Epidermal melanocyte (primary cell): ENCODE data around the gene MYO5C.

Source experiments
- DNase-seq: peaks from one replicate; pipeline ENCODE4 v3.0.0; 2011; ENCODE audit warnings: low spot score; ENCODE audit not compliant: insufficient read length

Gene MYO5C

DNA sequence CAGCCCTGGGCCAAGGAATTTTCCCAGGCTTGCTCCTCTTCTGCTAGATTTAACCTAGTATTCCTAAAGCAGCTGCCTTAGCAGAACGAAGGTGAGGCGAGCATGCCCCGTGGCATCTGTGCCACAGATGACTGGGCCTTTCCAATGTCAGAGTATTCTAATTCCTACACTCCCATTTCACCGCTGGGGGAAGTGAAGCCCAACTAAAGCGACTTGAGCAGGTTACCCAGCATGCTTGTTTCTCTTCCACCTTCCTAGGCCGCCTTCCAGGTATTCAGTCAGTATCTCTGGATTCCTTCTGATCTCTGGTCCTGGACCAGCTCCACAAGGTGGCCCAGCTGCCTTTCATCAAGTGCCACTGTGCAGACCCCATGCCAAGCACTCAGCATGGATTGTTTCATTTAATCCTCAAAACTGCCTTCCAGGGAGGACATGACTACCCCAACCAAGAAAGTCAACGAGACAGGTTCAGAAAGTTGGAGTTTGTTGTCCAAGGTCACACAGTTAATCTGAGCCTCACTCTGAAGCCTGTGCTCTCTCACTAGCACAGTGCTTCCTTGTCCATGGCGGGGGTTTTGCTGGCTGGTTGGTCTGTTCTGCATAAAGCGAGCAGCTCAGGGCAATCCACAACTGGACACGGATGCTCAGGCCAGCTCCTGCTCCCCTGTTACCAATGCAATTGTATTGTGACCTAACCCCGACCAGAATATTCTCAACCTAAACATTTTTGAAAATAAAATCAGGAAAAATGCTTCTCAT is 15.1 kb downstream of the MYO5C start:
- DNase-seq: no peak

DNA sequence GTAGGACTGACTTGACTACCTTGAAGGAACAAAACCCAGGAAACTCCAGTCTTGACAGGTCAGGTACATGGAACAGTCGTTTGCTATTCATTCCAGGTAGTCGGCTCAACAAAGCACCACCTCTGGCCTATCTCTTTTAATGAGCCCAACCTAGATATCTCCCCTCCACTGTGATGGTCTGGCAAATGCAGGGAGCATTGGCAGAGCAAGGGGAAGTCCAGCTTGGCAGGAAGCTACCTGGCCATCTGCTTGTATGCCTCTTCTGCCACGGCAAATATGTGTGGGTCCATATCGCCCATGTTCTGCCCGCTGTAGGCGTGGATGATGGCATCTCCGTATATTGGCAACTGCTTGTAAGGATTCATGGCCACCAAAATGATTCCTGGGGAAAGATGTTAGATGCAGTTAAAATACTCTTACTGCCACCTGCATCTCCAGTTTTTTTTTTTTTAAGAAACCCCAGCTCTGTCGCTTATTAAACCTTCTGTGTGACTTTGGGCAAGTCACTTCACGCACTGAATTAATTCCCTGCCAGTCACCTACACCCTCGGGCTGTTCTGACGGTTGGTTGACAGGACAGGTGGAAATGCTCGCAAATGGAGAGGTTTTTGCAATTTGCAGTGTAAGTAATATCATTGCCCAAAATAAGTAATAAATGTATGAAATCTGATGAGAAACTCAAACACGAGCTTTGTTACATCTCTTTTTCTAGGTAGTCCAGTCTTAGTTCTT is 16.8 kb downstream of the MYO5C start:
- no peak for DNase-seq

DNA sequence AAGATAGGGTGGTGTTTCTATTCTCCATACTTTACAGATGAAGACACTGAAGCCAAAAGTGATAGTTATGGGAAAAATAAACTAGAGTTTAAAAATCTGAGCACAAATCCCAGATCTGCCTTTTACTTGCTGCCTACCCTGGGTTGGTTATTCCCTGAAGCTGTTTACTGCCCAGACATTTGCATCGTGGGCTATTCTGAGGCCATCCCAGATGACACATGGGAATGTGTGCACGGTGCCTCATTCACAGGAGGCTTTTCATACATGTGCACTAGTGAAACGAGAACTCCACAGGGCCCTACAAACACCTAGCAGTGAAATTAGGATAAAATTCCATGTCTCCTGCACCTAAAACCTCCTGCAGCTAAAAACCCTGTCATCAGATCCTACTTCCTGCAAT is 17.5 kb downstream of the MYO5C start:
- DNase-seq: no peak

DNA sequence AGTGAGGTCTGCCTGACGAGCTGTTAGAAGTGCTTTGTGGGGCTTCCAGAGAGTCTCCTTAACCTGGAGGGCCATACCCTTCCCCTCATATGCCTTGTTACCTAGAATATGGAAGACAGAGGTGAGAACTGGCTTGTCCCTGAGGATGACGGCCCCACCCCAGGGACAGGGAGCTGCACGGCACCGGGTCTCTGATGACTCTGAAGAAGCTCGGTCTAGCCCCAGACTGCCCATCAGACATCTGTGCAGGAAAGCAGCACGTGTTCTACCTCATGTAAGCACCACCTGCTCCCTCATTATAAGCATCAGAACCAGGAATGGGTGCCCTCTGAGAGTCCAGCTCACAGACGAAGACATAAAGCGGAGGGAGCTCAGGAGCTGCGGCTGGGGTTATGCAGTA is 18.0 kb downstream of the MYO5C start:
- no peak for DNase-seq

DNA sequence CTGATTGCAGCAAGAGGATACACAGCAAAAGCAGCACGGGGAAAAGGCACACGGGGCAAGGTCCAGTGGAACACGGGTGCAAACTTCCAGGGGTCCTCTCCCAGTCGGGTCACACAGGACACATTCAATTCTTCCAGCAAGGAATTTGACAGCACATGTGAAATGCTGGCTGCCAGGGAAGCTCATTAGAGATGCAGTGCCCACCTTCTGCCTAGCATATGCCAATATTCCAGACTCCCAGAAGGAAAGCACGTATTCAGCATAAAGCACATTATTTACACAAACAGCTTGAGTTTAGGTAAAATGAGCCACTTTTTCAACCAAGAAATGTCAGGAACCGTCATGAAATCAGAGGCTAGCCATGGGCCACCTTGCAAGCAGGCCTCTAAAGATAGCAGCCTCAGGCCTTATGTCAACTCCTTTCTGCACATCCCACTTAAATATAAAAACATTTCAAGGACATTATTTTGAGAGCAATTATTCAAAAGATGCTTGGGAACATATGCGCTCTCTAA is 19.3 kb downstream of the MYO5C start:
- no peak for DNase-seq

DNA sequence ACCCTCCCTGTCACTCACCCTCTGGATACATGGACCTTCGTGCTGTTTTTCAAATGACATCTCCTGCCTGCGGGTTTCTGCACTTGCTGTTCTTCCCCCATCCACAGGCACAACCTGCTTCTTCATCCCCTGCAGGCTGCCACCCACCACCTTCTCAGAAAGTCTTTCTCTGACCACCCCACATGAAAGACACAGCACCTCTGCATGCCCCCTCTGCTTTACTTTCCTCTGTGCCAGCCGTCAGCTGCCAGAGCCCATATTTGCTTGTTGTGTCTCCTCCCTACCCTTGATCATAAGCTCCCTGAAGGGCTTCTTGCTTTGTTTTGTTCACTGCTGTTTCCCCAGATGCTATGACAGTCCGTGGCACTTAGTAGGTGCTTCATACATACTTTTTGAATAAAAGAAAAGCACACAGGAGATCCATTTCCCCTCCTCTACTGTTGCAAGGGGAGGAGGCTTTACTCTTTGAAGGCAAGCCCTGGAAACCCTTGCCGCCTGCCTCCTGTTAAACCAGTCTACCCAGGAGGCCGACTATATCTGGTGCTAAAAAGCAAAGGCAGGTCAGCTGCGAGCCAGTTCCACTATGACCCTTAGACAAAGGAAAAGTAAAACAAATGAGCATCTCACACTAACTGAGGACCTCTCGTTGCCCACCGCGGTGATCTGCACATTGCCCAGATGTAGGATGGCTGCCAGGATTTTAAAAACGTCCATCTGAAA is 31.9 kb downstream of the MYO5C start:
- DNase-seq: no peak

DNA sequence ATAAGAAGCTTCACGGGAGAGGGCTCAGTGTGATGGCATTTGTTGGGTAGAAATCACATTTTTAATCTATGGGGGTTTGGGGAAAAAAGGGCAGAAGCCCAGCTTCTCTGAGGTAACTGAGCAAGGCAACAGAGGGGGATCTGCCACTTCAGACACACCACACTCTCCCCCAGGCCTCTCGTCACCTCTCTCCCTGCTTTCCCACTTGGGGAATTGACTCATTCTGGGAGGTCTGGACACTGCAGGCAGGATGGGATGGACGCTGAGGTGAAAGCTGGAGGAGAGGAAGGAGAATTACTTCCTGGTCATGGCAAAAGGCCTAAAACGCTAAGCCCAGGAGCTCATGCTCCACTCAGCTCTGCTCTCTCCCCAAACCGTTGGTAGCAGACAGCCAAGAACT is 33.2 kb downstream of the MYO5C start:
- DNase-seq: no peak

DNA sequence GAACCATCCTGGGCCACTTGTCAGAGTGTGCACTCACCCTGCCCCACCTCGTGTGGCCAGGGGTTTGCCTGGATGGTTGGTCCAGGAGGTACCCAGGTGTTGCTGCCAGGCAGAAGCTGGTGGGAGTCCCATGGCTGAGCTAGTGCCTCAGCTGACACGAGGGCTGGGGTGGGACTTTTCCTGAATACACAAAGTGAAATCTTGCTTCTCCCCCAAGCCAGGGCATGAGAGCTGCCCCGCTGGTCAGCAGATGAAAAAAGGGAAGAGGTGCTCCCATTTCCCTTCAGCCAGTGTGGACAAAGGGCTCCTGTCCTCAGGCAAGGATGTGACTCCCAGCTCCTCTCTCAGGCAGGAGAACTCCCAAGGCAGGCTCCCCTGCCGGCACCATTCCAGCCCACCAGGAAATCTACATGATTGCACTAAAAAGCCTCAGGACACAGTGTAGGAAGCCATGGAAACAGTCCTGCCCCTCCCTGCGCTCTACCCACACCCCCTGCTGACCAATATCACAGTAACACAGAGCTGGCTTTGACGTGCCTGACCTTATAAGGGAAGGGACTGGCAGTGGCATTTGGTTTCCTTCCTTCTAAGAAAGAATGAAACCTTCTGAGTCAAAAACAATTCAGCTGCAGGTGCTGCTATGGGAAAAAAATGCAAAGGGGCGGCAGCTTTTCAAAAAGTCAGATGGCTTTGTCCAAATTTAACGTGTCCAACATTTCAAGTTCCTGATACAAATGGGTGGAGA is 33.9 kb downstream of the MYO5C start:
- peak; percentile 57 for DNase-seq

DNA sequence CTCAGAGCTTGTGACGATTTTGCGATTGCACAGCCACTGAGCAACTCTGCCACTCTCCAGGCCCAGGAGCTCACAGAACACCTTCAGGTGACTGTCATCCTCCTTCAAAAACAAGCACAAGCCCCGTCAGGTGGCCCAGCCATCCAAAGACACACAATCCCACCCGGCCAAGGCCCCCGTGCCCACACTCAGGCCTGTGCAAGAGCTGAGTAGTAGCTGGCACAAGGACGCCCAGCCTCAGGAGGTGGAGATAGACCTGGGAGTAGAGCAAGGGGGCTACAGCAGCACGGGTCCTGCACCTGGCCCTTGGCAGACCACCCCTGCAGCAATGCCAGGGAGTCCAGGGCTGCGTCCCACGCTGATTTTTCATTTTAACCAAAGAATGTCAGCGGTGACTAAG is 34.6 kb downstream of the MYO5C start:
- no peak for DNase-seq

DNA sequence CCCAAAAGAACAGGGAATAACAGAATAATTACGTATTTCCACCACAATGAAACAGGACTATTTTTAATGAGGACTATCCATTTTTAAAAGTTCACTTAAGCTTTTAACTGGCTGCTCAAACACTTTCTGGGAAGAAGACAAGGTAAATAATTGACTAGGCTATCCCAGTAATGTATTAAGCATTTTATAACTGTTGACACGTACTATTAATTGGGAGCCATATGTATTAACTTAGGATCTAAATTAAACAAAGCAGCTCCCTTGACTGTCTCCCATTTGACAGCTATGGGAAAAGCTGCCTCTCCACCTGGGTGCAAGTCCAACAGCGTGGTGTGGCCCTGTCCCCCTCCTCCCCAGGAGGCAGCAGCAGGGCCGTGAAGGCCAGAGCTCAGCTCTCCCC is 36.1 kb downstream of the MYO5C start:
- no peak for DNase-seq

DNA sequence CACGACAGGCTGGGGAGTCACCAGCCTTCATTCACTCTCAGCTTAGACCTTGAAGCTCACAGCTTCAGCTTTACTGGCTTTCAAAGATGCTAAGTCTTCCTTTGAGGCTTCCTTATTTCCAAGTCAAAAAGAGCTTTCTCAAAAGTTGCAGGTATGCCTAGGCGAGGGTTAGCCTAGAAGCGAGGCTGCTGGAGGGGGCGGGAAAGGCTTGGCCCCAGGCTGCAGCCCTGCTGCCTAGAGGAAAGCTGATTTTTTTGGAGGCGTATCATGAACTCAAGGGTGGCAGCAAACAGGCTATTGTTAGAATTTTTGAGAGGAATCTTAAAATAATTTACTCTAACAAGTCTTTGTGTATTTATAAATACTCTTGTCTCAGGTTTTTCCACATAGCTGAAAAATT is 37.1 kb downstream of the MYO5C start:
- no peak for DNase-seq

DNA sequence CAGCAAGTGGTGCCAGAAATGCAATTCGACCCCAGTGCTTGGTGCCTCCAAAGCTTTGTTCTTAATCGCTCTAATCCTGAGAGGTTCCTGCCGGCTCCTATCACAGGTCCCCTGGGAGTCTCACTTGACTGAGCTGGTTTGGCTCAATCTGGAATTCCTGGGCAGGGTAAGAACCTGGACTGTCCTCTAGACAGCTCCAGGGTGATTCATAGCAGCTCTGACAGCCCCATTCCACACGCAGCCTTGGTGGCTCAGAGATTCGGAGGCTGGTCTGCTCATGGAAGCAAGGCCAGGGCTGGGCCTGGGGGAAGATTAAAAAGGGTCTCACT is 37.9 kb downstream of the MYO5C start:
- no peak for DNase-seq

DNA sequence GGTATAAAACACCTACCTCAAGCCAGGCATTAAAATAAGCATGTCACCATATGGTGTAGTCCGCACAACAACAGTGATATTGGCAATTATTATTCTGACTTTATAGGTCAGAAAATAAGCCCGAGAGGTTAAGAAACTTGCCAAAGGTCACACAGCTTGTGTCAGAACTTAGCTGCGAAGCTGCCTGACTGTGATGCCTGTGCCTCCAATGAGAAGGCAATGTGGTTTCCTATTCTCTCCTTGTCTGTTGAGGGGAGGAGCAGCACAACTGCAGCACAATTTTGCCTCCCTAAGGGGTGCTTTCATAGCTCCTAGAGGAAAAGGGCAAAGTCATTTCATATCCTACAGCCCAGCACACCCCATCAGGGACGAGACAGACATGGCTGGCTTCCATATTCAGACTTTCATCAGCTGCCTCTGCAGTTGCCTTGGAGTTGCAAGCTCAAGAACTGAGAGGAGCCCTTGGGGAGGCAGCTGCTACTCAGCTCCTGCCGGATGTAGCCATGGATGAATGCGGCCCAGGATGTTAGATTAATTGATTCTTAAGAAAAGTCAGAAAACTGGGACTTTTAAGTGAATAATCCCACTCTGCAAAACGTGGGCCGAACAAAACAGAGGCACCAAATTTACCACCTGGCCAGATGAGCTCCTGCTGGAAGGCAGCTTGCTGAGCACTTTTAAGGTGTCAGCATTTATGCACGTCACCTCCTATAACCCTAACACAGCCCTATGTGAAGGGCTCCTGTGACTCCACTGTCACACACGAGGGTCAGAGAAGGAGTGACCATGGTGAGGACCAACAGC is 38.5 kb downstream of the MYO5C start:
- no peak for DNase-seq

DNA sequence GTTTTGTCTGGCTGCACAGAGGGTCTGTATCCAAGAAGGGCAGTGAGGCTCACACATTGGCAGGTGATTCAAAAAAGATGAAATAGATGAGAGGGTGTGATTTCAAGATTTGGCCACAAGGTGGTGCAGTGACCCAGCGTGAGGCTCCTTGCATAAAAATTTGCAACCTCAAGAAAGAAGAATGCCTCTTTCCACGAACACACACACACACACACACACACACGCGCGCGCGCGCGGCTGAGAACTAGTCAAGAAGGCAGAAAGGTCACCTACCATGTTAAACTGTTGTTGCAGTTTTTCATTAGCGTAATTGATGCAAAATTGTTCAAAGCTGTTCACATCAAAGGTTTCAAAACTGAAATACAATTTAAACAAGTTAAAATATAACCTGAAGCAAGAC is 39.2 kb downstream of the MYO5C start:
- peak; percentile 78 for DNase-seq

DNA sequence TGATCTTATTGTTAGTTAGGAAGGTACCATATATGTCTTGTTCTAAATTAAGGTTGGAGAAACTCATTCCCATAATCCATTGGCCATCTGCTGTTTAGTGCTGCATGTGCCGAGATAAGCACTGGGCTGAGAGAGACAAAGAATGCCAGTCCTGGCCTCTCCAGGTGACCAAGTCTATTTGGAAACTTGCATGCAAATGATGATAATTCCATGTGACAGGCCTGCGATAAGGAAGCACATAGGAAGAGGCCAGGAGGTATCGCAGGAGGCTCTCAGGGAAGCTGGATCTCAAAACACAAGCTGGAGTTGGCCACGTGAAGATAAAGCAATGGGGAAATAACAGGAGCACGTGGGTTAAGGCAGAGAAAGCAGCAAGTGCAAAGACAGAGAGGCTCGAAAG is 39.7 kb downstream of the MYO5C start:
- DNase-seq: no peak

DNA sequence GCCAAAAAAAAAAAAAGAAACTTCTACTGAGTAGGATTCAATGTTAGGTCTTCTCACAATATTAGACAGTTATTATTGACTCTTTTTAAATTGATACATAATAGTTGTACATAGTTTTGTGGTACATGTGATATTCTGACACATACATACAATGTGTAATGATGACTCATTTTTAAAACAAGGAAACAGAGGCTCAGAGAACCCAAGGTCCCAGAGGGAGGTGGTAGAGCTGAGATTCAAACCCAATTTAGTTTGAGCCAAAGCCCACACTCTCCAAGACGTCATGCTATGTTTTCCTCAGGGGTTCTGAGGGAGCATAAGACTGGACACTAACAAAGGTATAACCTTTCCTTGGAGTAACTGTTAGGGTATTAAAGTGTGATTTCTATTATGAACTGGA is 40.6 kb downstream of the MYO5C start:
- DNase-seq: no peak

DNA sequence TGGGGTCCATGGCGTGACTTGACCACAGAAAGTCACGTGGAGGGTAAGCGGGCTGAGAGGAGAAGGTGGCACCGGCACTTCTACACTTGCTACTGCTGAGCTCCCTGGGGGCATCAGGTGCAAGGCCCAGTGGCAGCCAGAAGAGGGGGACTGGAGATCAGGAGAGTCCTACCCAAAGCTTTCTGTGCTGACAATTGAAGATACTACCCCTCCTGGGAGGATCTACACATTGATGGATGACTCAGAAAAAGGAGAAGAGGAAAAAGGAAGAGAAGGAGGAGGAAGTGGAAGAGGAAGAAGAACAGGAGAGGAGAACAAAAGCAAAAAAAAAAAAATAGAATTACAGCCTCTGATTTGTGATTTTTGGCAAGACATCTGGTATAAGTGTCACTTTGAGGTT is 41.2 kb downstream of the MYO5C start:
- no peak for DNase-seq

DNA sequence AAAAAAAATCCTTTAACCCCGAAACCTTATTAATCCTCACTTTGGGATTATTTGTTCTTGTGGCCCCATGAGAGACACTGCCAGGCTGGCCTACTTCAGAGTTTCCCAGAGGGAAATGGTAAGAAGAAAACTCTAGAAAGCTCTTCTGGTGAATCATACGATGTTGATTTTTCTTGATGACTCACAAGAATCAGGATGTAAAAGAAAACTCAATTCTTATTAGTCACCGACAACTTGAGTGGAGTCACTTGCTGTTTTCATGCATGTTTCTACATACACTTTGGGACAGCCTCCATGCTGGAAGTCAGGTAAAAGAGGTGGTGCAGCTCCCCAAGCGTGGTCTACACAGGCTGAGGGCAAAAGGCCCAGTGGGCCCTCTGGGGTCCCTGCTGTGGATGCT is 42.8 kb downstream of the MYO5C start:
- peak; percentile 35 for DNase-seq

DNA sequence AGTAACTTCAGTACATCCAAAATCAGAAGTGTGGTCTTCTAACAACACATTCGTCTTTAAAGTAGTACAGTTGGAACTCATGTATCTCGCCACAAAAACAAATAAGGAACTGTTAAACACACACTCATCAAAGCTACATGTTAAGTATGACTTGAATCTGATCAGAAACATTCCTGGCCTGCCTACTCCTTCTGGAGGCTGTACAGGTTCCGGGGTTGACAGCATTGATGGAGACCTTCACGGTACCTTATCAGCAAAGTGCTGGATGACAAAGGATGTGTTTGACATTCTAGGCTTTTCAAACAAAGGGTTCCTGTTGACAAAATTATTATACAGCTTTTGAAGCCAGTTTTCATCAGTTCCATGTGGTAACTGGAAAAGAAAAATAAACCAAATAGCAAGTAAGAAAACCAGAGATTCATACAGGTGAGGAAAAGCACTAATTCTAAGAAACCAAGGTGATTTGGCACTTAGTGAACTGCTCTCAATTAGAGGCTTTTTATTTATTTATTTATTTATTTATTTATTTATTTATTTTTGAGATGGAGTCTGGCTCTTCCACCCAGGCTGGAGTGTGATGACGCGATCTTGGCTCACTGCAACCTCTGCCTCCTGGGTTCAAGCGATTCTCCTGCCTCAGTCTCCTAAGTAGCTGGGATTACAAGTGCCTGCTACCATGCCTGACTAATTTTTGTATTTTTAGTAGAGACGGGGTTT is 44.3 kb downstream of the MYO5C start:
- no peak for DNase-seq

DNA sequence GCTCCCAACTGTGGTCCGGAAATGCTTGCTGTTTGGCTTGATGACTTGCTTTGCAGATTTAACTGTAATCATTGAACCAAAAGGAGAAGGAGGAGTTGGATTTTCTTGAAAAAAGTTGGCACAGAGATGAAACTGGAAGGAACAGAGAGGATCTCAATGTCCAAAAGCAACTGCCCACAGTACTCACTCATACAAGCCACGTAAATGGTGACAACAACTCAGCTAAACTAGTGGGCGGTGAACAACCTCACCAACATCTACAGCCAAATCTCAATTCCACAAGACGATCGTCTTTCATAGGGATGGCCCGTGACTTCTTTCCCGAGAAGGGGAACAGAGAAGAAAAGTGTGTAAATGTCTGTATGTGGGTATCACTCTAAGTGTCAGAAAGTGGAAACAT is 48.1 kb downstream of the MYO5C start:
- no peak for DNase-seq
